ENCODE data around the gene TAS1R3.

The TAS1R3 gene

GRCh38 chr1:1290238-1290731 is 40.8 kb upstream of the TAS1R3 start:
- Histone ChIP-seq H3K4me3 (replicated peaks; ENCODE audit: insufficient read depth, low read length) (no peak overlapping the region), H3K27ac (replicated peaks) (no peak overlapping the region), H3K27me3 (ENCODE audit: insufficient read depth, poor library complexity, severe bottlenecking) (no peaks in the 10 kb centered on the region)
- TF ChIP-seq CTCF (IDR thresholded peaks at IDR 0.05; ENCODE audit: insufficient read depth, low read length) (peak; percentile 47), SPI1 (IDR thresholded peaks at IDR 0.05; ENCODE audit: borderline replicate concordance, low read depth) (no peak), POLR2AphosphoS5 (IDR thresholded peaks at IDR 0.05; ENCODE audit: low read depth) (no peak), GABPA (IDR thresholded peaks at IDR 0.05; ENCODE audit: low read depth) (no peak), REST (IDR thresholded peaks at IDR 0.05; ENCODE audit: insufficient replicate concordance, low read depth) (no peak)
- DNase-seq (ENCODE audit: low read depth in 1 of 2, low spot score in 1 of 2), result peak in 1 of 2 experiments; percentile 73

- H3K27me3 ChIP-seq (ENCODE audit: insufficient read depth, poor library complexity, severe bottlenecking), result no peaks in the 10 kb centered on the region
- no peak overlapping the region for H3K27ac ChIP-seq (replicated peaks)
- TF ChIP-seq CTCF (IDR thresholded peaks at IDR 0.05; ENCODE audit: insufficient read depth, low read length), result no peak
- TF ChIP-seq GABPA (IDR thresholded peaks at IDR 0.05; ENCODE audit: low read depth), result no peak
- TF ChIP-seq SPI1 (IDR thresholded peaks at IDR 0.05; ENCODE audit: borderline replicate concordance, low read depth), result no peak
- no peak for TF ChIP-seq POLR2AphosphoS5 (IDR thresholded peaks at IDR 0.05; ENCODE audit: low read depth)
- no peak for TF ChIP-seq REST (IDR thresholded peaks at IDR 0.05; ENCODE audit: insufficient replicate concordance, low read depth)
- H3K4me3 ChIP-seq (replicated peaks; ENCODE audit: insufficient read depth, low read length), result no peak overlapping the region
- DNase-seq (ENCODE audit: low read depth in 1 of 2, low spot score in 1 of 2), result no peak
Observed at GRCh38 chr1:1291023-1291528, 40.0 kb upstream of the TAS1R3 start.

DNA sequence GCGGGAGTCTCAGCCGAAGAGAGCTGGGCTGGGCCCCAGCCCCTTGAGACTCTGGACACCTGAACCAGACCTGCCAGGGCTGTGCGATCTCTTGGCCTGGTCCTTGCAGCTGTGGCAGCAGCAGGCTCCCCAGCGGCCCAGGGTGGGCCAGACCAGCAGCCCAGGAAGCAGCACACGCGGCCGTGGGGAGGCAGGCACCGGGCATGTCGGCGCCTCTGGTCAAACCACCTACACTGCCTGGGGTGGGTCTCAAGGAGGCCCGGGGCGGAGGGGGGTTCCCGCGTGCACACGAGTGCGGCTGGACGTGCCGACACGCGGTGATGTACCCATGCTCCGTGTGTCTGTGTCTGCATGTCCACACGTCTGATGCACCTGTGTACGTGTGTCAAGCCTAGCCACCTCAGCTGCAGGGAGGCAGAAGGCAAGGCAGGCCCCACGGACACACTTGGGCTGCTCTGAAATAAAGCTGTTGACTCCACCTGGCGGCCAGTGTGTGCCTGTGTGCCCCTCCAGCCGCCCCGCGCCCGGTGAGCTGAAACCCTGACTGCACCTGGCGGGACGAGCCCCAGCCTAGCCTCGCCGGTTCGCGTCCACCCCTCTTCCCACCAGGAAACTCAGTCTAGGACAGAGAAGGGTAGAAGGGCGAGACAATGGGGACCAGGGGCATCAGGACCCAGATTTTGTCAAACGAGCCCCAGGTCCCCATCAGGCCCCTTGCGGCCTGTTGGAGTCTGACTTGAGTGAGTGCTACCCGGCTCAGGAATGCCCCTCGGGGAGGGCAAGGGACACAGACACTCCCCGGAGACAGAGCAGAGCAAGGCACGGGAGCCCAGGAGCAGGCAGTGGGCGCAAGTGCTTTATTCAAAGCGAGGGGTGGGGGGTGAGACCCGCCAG is 39.3 kb upstream of the TAS1R3 start:
- TF ChIP-seq POLR2AphosphoS5 (IDR thresholded peaks at IDR 0.05; ENCODE audit: low read depth), result peak; percentile 43
- peak; percentile 34 for TF ChIP-seq CTCF (IDR thresholded peaks at IDR 0.05; ENCODE audit: insufficient read depth, low read length)
- no peak for TF ChIP-seq REST (IDR thresholded peaks at IDR 0.05; ENCODE audit: insufficient replicate concordance, low read depth)
- no peaks in the 10 kb centered on the region for H3K27me3 ChIP-seq (ENCODE audit: insufficient read depth, poor library complexity, severe bottlenecking)
- DNase-seq (ENCODE audit: low read depth in 1 of 2, low spot score in 1 of 2), result peak in 1 of 2 experiments; percentile 69
- no peak overlapping the region for H3K27ac ChIP-seq (replicated peaks)
- no peak overlapping the region for H3K4me3 ChIP-seq (replicated peaks; ENCODE audit: insufficient read depth, low read length)

Measured in HL-60 (cell line).